ENCODE results near the gene EVI5.

DNA sequence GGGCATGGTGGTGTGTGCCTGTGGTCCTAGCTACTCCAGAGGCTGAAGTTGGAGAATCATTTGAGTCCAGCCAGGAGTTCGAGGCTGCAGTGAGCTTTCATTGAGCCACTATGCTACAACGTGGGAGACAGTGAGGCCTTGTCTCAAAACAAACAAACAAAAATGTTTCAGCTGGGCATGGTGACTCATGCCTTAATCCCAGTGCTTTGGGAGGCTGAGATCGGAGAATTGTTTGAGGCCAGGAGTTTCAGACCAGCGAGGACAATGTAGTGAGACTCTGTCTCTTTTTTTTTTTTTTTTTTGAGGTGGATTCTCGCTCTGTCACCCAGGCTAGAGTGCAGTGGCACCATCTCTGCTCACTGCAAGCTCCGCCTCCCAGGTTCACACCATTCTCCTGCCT lies 41.9 kb upstream of the EVI5 start:
- TF ChIP-seq CTCF (IDR thresholded peaks at IDR 0.05): no peak
- no peak for TF ChIP-seq POLR2A (IDR thresholded peaks at IDR 0.05)

Data from Peyer's patch (tissue), 4 donors.